T-helper 2 cell treated with Interferon-gamma antibody and Interleukin-4, amounts not matched to agents 100 ng/mL and 5 ng/mL, for 36 hours (primary cell): Measurements from ENCODE around the gene SMAD6. TPM values are rescaled to one million over a fixed set of nuclear protein-coding genes. Genes with fewer than 3 reads are reported as not detected.

ENCODE experiments used
- intact Hi-C: fragments of 100-400 bp; cut with micrococcal nuclease; formaldehyde crosslinking; loops from one replicate; pipeline ENCODE4 v1.15.1; 2023
- total RNA-seq: library from RNA; stranded (reverse); gene quantifications from 2 replicates; pipeline ENCODE4 v1.2.3, GENCODE V29; 2022

The SMAD6 gene
- total RNA-seq, 1 donor from 2014 or later, result 0.59 TPM

GRCh38 chr15:66773129-66773873 lies 71.3 kb downstream of the SMAD6 start:
- intact Hi-C loops, result loop anchor here (5.0 kb wide), 1 partner anchor 156 kb away; no protein-coding TSS in a partner anchor

- intact Hi-C loops, result loop anchor here (1.0 to 5.0 kb wide), 2 partner anchors 157 to 171 kb away; no protein-coding TSS in a partner anchor
Measured at GRCh38 chr15:66774001-66774814, 72.2 kb downstream of the SMAD6 start.

- intact Hi-C loops, result no loop called here
Measured at GRCh38 chr15:66775127-66776105, 73.4 kb downstream of the SMAD6 start.

DNA sequence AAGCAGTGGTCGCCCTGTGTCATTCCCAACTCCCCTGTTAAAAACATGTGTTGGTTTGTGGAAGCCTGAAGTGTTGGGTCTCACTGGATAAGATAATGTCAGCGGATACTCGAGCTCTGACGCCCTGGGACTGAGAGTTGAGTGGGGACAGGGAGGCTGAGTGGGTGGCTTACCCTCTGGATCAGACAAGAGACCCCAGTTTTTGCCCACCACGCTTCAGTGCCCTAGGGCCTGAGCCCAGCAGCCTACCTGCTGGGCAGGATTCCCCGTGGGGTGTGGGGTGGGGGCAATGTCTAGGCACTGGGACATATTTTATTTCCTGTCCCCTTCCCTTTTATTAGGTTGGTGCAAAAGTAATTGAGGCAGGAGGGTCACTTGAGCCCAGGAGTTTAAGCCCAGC lies 75.0 kb downstream of the SMAD6 start:
- intact Hi-C loops, result no loop called here

DNA sequence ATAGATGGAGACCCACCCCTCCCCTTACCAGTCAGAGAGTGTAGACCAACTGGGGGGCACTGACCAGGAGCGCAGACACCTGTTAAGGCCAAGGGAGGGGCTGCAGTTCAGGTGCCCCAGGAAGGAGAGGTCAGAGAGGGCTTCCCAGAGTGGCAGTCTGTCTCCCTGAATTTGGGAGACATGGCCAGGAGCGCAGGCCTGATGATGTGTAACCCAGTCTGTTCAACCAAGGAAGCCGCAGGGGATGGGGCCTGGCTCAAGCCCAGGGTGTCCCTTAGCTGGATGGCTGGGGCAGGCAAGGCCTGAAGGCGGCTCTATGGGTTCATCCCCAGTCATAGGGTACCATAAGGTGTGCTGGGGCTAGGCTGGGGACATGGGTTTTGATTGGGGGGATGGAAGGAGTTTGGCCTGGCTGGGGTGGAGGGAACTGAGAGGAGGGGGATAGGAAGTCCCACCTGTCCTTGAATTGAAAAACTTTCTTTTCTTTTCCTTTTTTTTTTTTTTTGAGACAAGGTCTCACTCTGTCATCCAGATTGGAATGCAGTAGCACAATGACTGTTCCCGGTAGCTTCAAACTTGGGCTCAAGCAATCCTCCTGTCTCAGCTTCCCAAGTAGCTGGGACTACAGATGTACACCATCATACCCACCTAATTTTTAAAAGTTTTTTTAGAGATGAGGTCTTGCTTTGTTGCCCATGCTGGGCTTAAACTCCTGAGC lies 75.7 kb downstream of the SMAD6 start:
- intact Hi-C loops, result no loop called here

GRCh38 chr15:66778314-66778665 lies 76.3 kb downstream of the SMAD6 start:
- intact Hi-C loops, result no loop called here

DNA sequence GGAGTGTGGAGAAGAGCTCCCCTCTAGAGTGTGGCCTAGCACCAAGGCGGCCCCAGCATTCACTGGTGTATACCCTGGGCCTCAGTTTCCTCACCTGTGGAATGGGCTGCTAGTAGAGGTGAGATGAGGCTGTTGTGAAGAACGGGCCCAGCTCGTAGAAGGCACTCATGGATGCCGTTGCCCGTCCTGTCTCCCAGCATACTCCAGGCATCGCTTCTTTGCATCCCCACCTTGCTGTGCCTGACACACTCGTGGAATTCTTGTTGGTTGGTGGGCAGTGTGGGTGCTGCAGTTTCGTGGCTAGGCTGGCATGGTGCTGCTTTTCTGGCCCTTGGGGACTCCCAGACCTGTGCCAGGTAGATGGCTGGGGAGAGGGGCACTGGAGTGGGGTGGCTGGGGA lies 76.7 kb downstream of the SMAD6 start:
- intact Hi-C loops, result no loop called here

DNA sequence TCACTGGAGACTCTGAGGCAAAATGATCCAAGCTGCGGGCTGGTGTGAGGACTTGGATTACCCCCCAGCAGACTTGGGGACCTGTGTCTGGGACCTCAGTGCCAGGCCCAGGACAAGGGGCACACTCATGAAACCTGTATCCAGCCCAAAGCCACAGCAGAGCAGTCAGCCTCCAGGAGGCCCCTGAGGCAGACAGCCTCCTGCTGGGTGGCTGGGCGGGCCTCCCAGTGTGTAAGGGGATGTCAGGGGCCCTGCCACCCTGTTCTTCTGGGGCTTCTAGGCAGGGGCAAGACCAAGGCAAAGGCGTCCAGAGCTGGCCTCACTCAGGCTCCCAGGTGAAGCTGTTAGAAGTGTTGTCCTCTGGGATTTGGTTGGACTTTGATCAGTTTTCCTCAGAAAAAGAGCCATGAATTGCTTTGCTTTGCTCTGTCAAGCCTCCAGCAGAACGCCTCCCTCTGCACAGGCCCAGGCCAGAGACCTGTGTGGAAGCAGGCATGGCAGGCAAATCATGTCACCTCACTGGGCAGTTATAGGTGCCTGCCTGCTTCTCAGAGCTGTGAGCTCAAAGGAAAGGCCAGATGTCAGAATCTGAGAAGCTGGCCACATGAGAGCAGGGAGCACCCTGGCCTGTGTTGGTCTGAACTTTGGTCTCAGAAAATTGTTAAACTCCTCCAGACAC lies 77.4 kb downstream of the SMAD6 start:
- intact Hi-C loops, result no loop called here

DNA sequence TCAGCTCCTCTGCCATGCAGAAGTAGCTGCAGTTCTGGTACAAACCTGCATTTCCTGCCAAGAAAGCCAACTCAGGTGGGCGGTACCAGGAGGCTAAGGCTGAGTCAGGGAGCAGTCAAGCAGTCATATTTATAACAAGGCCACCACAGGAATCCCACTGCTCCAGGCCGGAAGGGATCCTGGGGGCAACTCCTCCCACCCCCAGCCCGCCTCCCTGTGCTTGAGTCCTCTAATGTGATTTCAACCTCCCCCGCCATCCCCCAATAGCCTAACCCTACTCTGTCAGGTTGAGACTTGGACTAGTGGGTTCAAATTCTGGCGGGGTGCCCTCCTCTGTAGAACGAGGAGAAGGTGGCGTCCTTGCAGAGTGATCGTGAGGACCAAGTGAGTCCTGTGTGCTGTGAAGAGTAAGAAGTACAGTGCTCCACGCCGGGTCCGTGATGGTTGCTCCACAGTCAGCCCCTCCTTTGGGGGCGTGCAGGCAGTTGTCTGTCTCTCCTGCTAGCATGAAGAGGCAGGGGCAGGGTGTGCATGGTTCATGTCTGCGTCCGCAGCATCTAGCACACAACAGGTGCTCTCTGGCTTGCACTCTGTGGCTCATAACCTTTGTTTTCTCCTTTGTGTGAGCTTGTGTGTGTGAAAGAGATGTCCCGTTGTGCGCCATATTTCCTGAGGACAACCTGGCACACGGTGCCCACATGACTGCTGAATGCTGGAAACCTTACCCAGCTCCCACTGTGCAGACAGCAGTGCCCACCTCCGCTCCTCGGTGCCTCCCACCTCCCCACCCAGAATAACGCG lies 78.3 kb downstream of the SMAD6 start:
- intact Hi-C loops, result no loop called here

- intact Hi-C loops, result no loop called here
Measured at GRCh38 chr15:66780973-66781718, 79.1 kb downstream of the SMAD6 start.

DNA sequence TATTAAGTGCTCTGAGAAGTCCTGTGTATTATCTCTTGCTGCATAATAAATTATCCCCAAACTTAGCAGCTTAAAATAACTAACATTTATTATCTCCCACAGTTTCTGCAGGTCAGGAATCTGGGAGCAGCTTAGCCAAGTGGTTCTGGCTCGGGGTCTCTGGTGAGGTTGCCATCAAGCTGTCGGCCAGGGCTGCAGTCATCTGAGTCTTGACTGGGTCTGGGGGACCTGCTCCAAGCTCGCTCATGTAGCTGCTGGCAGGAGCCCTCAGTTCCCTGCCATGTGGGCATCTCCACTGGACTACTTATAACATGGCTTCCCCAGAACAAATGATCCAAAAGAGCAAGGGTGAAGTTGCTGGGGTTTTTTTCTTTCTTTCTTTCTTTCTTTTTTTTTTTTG lies 80.7 kb downstream of the SMAD6 start:
- intact Hi-C loops, result no loop called here

- intact Hi-C loops, result no loop called here
Measured at GRCh38 chr15:66783314-66783713, 81.3 kb downstream of the SMAD6 start.

GRCh38 chr15:66783725-66784124 lies 81.7 kb downstream of the SMAD6 start:
- intact Hi-C loops, result no loop called here

- intact Hi-C loops, result no loop called here
Measured at GRCh38 chr15:66784174-66784573, 82.1 kb downstream of the SMAD6 start.

DNA sequence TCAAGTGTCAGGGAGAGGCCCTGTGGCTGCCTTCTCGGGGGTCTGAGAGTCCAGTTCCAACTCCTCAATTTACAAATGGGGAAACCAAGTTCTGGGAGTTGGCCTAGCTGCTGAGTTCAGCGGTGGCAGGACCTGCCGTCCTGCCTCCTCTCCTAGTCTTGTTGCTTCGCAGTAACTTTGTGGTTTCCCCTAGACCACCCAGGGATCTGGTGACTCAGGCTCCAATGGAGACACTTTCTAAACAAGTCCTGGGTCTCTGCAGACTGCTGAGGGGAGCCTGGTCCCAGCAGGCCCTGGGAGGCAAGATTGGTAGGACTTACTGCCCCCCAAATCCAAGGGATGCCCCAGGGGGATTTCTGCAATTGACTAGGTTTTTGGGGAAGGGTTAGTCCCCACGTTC lies 83.6 kb downstream of the SMAD6 start:
- intact Hi-C loops, result no loop called here

GRCh38 chr15:66786222-66786621 lies 84.2 kb downstream of the SMAD6 start:
- intact Hi-C loops, result no loop called here

GRCh38 chr15:66786708-66787488 lies 84.9 kb downstream of the SMAD6 start:
- intact Hi-C loops, result no loop called here

DNA sequence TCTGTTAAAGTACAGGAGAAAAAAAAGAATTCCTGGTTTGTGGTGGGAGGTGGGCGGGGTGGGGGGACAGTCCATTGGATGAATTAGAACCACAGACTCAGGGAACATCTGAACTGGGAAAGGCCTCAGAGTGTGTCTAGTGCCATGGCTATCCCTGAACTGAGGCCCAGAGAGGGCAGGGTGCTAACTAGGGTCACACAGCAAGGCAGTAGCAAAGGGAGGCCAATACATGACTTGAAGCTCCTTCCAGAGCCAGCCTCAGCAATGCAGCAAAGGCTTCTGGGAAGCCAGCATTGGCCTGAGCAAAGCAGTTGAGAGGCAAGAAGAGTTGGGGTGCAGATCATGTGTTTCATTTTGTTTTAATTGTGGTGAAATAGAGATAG lies 85.4 kb downstream of the SMAD6 start:
- intact Hi-C loops, result no loop called here
